Sigmoid colon (tissue), 7 donors: ENCODE measurements around the gene PRDX6. TPM values are rescaled to one million over a fixed set of nuclear protein-coding genes. Genes with fewer than 3 reads are reported as not detected.

Experiments
- DNase-seq: peaks from one replicate; pipeline ENCODE4 v3.0.0-alpha.2; 2019
- H3K27ac ChIP-seq, 4 donors: fragments of 200-600 bp; sonication (generic); one replicate each; pipeline ENCODE4 v1.5.1; 2016 to 2019; ENCODE audit warnings: mild to moderate bottlenecking in 1 of 4
- H3K27me3 ChIP-seq, 3 donors: fragments of 200-600 bp; sonication (generic); one replicate each; pipeline ENCODE4 v1.5.1; 2019; ENCODE audit warnings: mild to moderate bottlenecking in 1 of 3
- H3K36me3 ChIP-seq, 4 donors: fragments of 200-600 bp; sonication (generic); one replicate each; pipeline ENCODE4 v1.5.1; 2016 to 2019
- H3K4me1 ChIP-seq, 4 donors: fragments of 200-600 bp; sonication (generic); one replicate each; pipeline ENCODE4 v1.5.1; 2017 to 2019
- H3K4me3 ChIP-seq, 4 donors: fragments of 200-600 bp; sonication (generic); one replicate each; pipeline ENCODE4 v1.5.1; 2017 to 2019; ENCODE audit warnings: mild to moderate bottlenecking in 2 of 4, moderate library complexity in 1 of 4
- H3K9me3 ChIP-seq, 4 donors: fragments of 200-600 bp in 3 of 4; sonication (generic) in 3 of 4; one replicate each; pipeline versions ENCODE4 v1.5.1 to v1.6.1; 2013 to 2019
- CTCF ChIP-seq, 4 experiments: fragments of 450-650 bp in 3 of 4; fragments of 200-600 bp in 1 of 4; IDR thresholded peaks; one replicate each; pipeline ENCODE4 v1.5.1; 2016 to 2019; ENCODE audit warnings: antibody characterized with exemption in 4 of 4, mild to moderate bottlenecking in 3 of 4, moderate library complexity in 2 of 4
- EP300 ChIP-seq, 4 donors: sonication (generic); formaldehyde crosslinking; IDR thresholded peaks; one replicate each; pipeline ENCODE4 v1.6.1; 2017; ENCODE audit warnings: antibody characterized with exemption in 4 of 4
- POLR2A ChIP-seq, 2 donors: fragments of 450-650 bp; IDR thresholded peaks; one replicate each; pipeline ENCODE4 v1.6.1; 2016; ENCODE audit warnings: antibody characterized with exemption in 2 of 2, mild to moderate bottlenecking in 2 of 2, moderate library complexity in 2 of 2
- POLR2AphosphoS5 ChIP-seq, 4 donors: sonication (generic); formaldehyde crosslinking; IDR thresholded peaks; one replicate each; pipeline ENCODE4 v1.6.1; 2017; ENCODE audit warnings: antibody characterized with exemption in 4 of 4
- WGBS, 2 donors: extraction: QIAGEN DNeasy Blood & Tissue Kit; methylation state at CpG; one replicate each; pipeline ENCODE4 v1.1.7; 2013; 5-methylcytosine and 5-hydroxymethylcytosine counted together
- intact Hi-C: fragments of 100-400 bp; cut with DNase I; formaldehyde crosslinking; loops from one replicate; pipeline ENCODE4 v1.15.1; 2023
- polyA plus RNA-seq, 3 donors: library from polyadenylated mRNA; stranded (reverse); fragments of 200-250 nt; gene quantifications; one replicate each; pipeline ENCODE4 v1.2.3, GENCODE V29; 2013
- total RNA-seq, 4 donors: library from RNA; depleted of rRNA; stranded (reverse); fragments of >200 nt; gene quantifications; one replicate each; pipeline ENCODE4 v1.1.0, GENCODE V29; 2016
- donor health status: healthy with polysubstance abuse.
- donor health status: Bipolar disorder and iron deficiency.
- donor health status: healthy.

Gene PRDX6
- total and polyA plus RNA-seq, 7 donors = 128 to 804 (median 205) TPM

- TF ChIP-seq EP300 (IDR thresholded peaks at IDR 0.05) (no peak), POLR2AphosphoS5 (IDR thresholded peaks at IDR 0.05) (no peak), POLR2A (IDR thresholded peaks at IDR 0.05) (no peak), CTCF (IDR thresholded peaks at IDR 0.05) (no peak)
- DNase-seq = no peak
- Histone ChIP-seq H3K27me3 (no peaks in the 10 kb centered on the region), H3K27ac (no peak overlapping the region), H3K4me1 (peaks cover 0 to 8% (median 4%) of the 10 kb centered on the region in 4 donors), H3K9me3 (no peaks in the 10 kb centered on the region), H3K36me3 (no peaks in the 10 kb centered on the region), H3K4me3 (no peak overlapping the region)
- intact Hi-C loops = loop anchor here (1.0 kb wide), 1 partner anchor 13 kb away; no protein-coding TSS in a partner anchor
- WGBS, 2 donors = 77 to 94% methylated on average over 1 of the region's 1 CpG
Measured at GRCh38 chr1:173447224-173447623, 29.9 kb upstream of the PRDX6 start.

GRCh38 chr1:173448945-173449344 is 28.2 kb upstream of the PRDX6 start:
- WGBS, 2 donors = 97% methylated on average over 2 of the region's 2 CpGs
- DNase-seq = no peak
- intact Hi-C loops = no loop called here
- H3K9me3 ChIP-seq = no peaks in the 10 kb centered on the region
- H3K36me3 ChIP-seq = no peaks in the 10 kb centered on the region
- TF ChIP-seq POLR2A (IDR thresholded peaks at IDR 0.05) = no peak
- TF ChIP-seq CTCF (IDR thresholded peaks at IDR 0.05) = no peak
- TF ChIP-seq EP300 (IDR thresholded peaks at IDR 0.05) = no peak
- TF ChIP-seq POLR2AphosphoS5 (IDR thresholded peaks at IDR 0.05) = no peak
- no peaks in the 10 kb centered on the region for H3K27me3 ChIP-seq
- no peak overlapping the region for H3K4me3 ChIP-seq
- peaks cover 0 to 14% (median 10%) of the 10 kb centered on the region in 4 donors for H3K4me1 ChIP-seq
- no peak overlapping the region for H3K27ac ChIP-seq

GRCh38 chr1:173451981-173452380 is 25.2 kb upstream of the PRDX6 start:
- Histone ChIP-seq H3K36me3 (no peaks in the 10 kb centered on the region), H3K4me3 (no peak overlapping the region), H3K4me1 (peaks cover 0 to 14% (median 10%) of the 10 kb centered on the region in 4 donors), H3K27me3 (no peaks in the 10 kb centered on the region), H3K27ac (peak overlapping the region; percentile 49 to 83 (median 57)), H3K9me3 (no peaks in the 10 kb centered on the region)
- WGBS, 2 donors = 32 to 78% methylated on average over 2 of the region's 2 CpGs
- TF ChIP-seq POLR2AphosphoS5 (IDR thresholded peaks at IDR 0.05) (peak in 2 of 4 donors; percentile 18 to 27), CTCF (IDR thresholded peaks at IDR 0.05) (no peak)
- DNase-seq = peak; percentile 86
- intact Hi-C loops = loop anchor here (2.0 kb wide), 1 partner anchor 21 kb away; no protein-coding TSS in a partner anchor

GRCh38 chr1:173453982-173454381 is 23.2 kb upstream of the PRDX6 start:
- TF ChIP-seq POLR2A (IDR thresholded peaks at IDR 0.05) = no peak
- TF ChIP-seq EP300 (IDR thresholded peaks at IDR 0.05) = no peak
- TF ChIP-seq POLR2AphosphoS5 (IDR thresholded peaks at IDR 0.05) = no peak
- TF ChIP-seq CTCF (IDR thresholded peaks at IDR 0.05) = no peak
- Histone ChIP-seq H3K27ac (peak overlapping the region in 1 of 4 donors; percentile 83), H3K9me3 (no peaks in the 10 kb centered on the region), H3K36me3 (no peaks in the 10 kb centered on the region), H3K4me1 (peaks cover 0 to 14% (median 10%) of the 10 kb centered on the region in 4 donors), H3K4me3 (no peak overlapping the region), H3K27me3 (no peaks in the 10 kb centered on the region)
- intact Hi-C loops = loop anchor here (2.0 kb wide), 1 partner anchor 19 kb away; no protein-coding TSS in a partner anchor
- no peak for DNase-seq

- DNase-seq = no peak
- Histone ChIP-seq H3K36me3 (peaks cover 0 to 6% (median 4%) of the 10 kb centered on the region in 4 donors), H3K4me1 (peaks cover 0 to 14% (median 10%) of the 10 kb centered on the region in 4 donors), H3K27ac (no peak overlapping the region), H3K27me3 (no peaks in the 10 kb centered on the region), H3K9me3 (no peaks in the 10 kb centered on the region), H3K4me3 (no peak overlapping the region)
- intact Hi-C loops = no loop called here
- 76 to 91% methylated on average over 4 of the region's 4 CpGs for WGBS, 2 donors
- no peak for TF ChIP-seq POLR2A (IDR thresholded peaks at IDR 0.05)
- TF ChIP-seq EP300 (IDR thresholded peaks at IDR 0.05) = no peak
- TF ChIP-seq POLR2AphosphoS5 (IDR thresholded peaks at IDR 0.05) = no peak
- TF ChIP-seq CTCF (IDR thresholded peaks at IDR 0.05) = no peak
Measured at GRCh38 chr1:173454966-173455524, 22.1 kb upstream of the PRDX6 start.
